GM21390 (cell line): ENCODE results near the gene GRIA3.
"Not testable (repeated sequence)": the region's sequence is repeated elsewhere in the genome, so short reads cannot be mapped to it uniquely, and the experiment has no call there.

Experiments used
- ATAC-seq: cut with Tn5 transposase; IDR thresholded peaks from one replicate; pipeline ENCODE4 v1.9.1; 2021; ENCODE audit not compliant: unreplicated experiment

GRIA3 gene

DNA sequence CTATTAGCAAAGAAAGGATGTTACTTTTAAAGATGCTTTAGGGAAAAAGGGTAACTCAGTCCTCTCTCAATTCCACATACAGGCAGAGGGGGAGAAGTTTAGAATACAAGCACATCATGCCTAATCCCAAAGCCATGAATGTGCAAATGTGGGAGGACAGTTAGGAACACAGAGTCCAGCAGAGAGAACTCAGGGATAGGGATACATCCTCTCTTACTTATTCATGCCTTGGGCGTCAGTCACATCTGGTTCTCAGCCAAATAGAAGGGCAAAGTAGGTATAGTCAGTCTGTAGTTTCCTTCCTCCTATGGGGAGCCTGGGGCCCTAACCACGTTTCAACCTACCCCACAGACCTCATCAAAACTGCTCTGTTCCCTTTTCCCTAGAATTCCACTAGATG, 87.8 kb downstream of the GRIA3 start:
- ATAC-seq, result no peak

DNA sequence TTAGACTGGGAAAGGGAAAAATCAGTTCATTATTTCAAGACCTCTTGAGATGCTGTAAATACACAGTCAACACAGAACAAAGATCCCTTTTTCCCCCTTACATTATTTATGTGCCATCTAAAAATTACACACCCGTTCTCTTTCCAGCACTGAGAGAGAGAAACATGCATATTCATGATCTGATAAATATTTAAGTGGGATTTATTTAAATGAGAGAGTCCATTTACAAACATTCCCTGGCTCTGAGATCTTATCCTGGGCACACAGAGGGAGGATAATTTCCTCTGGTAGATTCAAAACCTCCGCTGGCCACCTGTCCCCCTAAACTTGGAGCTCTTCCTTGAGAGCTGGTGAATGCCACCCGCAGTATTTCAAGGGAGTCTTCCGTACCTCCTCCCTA, 88.6 kb downstream of the GRIA3 start:
- ATAC-seq, result no peak

DNA sequence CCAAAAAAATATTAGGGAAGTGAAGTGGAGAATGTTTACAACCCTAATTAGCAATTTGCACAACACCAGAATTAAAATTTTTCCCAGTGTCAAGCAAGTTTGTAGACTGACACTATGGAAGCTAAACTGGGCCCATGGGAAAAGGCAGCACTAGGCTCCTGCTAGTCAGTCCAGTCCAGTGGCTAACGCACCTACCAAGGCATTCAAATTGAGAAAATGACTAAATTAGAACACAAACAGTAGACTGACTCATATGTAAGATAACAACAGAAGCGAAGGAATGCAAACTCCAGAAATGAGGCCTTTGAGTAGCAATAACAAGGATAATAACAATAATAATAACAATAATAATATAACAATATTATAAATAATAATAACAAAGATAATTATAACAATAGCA, 90.7 kb downstream of the GRIA3 start:
- ATAC-seq, result no peak

DNA sequence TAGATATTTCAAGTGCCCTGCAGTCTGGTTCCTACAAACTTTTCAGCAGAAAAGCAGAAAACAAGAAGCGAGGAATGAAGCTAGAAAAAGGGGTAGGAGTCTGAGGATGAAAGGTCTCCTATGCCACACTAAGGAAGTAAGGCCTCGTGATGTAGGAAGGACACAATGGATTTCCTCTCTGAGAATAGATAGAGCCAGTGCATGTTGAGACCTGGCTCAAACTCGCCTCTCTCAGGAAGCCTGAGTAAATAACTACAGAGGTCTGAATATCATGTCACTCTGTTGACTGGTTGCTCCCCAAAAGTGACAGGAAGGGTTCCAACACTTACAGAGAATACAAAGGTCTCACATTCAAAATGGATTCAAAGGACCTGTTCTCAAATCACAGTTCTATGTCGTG, 93.3 kb downstream of the GRIA3 start:
- ATAC-seq, result no peak

DNA sequence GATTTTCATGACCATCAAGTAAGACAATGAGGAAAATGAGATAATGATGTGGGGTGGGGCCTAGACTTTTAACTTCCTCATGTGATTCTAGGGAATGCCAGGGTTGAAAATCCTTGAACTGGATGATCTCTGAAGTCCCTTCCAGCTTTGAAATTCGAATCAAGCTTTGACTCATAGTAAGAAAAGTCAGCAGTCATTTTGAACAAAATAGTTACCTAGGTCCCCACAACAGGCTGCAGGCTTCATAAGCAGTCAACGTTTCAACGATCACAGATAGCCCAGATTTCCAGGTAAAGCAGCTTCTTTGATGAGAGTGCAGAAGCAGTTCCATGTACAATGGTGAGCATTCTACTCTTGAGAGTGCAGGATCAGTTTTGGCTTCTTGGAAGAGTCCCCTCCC, 93.7 kb downstream of the GRIA3 start:
- no peak for ATAC-seq

DNA sequence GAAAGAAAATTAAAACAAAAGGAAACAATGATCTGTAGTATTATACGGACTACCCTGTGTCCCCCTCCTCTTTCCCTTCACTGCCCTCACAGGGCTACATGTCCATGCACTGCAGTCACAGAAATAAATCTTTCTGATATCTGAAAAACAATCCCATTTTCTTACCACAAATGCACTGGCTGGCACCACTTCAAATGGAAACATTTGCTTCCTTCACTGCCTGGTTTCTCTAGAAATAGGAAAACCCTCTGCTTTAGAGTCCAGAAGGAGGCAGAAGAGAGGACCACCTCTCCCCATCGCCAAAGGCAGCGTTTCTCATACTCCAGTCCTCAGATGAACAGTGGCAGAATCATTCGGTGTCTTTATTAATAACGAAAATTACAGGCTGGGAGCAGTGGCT, 98.2 kb downstream of the GRIA3 start:
- no peak for ATAC-seq

DNA sequence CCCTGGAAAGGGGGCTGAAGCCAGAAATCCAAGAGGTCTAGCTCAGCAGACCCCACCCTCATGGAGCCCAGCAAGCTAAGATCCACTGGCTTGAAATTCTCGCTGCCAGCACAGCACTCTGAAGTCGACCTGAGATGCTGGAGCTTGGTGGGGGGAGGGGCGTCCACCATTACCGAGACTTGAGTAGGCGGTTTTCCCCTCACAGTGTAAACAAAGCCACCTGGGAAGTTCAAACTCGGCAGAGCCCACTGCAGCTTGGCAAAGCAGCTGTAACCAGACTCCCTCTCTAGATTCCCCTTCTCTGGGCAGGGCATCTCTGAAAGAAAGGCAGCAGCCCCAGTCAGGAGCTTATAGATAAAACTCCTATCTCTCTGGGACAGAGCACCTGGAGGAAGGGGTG, 99.3 kb downstream of the GRIA3 start:
- ATAC-seq, result not testable (repeated sequence)

DNA sequence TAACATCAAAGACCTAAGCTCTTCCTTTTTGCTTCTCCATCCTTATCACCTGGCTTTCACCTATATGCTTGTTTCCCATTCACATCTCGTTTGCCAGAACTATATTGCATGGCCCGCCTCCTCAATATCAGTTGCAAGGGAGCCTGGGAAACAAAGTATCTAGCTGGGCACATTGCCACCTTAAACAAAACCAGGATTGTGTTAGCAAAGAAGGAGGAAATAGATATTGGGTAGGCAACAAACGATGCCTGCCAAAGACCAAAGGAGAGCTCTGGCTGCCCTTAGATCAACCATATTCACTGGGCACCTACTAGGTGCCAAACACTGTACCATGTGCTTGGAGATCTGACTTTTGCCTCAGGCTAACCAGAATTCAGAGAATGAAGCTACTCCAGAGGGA, 107.5 kb downstream of the GRIA3 start:
- ATAC-seq, result no peak

DNA sequence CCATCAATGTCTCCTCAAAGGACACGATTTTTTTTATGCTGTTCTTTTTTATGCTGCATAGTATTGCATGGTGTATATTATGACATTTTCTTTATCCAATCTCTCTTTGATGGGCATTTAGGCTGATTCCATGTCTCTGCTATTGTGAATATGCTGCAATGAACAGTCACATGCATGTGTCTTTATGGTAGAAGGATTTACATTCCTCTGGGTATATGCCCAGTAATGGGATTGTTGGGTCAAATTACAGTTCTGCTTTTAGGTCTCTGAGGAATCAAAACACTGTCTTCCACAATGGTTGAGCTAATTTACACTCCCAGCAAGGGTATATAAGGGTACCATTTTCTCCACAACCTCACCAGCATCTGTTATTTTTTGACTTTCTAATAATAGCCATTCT, 113.9 kb downstream of the GRIA3 start:
- no peak for ATAC-seq

DNA sequence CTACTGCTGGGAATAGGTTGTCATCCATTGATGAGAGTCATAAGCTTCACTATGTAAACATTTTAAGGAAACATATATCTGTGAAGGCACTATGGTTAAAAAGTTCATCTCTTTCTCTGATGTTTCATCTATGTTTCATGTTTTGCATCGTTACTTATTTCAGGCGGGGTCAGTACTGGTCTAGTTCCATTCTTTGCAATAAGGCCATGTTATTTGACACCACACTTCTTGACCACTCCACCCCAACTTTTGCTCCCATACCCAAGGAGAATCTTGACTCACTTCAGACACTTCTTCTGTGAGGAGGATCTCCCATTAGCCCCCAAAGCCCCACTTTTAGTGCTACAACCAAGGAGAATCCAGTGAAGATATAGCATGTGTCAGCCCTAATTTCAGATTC, 119.4 kb downstream of the GRIA3 start:
- ATAC-seq, result no peak

DNA sequence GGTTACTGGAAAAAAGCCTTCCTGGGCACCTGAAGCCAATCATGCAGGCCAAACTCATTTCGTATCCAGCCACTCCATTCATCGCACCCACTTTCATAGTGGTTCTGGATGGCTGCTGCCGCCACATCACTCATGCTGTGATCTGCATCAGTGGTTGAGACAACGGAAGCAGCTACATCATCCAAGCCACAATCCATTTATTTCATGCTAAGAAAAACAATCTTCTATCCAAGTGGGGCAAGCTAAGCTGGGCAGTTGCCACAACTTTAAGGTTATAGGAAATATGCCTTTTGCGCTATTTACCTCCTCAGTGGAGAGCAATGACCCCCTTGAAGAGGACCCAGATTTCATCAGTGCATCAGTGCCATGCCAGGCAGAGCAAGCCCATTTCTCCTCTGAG, 124.6 kb downstream of the GRIA3 start:
- no peak for ATAC-seq

DNA sequence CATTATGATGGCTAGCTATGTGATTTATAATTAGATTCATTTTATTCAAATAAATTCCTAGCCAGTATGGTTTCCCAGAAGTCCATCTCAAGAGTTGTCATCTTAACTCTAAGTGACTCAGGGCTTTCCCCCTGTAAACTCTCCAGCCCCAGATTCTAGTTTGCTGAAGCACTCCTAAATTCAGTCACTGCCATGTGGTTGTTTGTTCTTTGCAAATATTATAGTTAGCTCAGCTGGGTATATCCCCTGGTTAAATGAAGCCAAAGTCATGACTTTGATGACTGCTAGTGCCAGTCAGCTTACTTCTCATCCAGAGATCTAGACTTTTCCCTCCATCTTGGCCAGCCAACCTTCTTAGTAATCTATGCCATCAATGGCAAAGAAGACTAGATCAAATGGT, 126.0 kb downstream of the GRIA3 start:
- no peak for ATAC-seq

DNA sequence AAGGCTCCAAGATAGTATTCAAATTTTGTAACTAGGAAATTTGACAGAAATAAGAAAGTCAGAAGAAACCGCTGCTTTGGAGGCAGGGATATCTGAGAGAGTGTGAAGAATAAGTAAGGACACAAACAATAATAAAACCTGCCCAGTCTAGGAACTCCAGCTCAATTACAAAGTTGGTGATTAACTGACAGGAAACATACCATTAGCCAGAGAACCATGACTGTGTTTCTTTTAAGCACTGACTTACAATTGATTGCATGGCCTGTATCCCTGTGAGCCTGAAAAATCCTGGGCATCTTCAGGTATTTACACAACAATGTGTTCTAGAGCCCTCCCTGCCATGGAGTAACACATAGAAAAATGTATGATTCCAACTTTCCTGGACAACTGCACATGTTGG, 127.4 kb downstream of the GRIA3 start:
- no peak for ATAC-seq

DNA sequence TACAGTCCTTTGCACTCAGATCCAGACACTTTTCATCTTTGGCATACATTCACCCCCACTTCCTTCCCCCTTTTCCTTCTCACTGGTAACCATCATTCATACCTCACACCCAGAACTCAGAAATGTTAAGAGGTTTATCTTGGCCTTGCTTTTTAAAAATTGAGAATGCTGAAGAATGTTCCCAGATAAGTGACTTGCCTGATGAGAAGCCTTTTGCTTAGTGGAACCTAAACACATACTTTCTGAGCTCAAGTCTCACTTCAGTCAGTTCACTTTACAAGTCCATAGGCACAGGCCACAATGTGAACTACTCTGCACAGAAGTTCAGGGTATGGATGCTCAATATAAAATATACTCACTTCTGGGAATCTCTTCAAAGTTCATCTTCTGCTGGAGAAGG, 129.4 kb downstream of the GRIA3 start:
- no peak for ATAC-seq

DNA sequence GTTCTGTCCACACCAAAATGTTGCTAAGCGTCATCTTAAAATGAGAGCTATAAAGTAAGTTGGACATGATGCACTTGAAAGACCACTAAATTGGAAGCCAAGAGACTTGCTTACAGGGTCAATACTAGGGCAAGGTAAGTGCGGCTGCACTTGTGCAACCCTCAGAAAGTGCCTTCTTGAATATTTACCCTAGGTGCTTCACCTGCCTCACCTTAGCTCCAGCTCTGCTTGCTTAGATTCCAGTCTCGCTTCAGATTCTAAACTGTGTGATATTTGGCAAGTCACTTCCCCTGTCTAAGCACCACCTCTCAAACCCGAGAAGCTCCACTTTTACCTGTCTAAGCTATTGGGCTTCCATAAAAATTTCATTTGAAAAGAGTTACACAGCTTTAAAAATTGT, 136.5 kb downstream of the GRIA3 start:
- no peak for ATAC-seq

DNA sequence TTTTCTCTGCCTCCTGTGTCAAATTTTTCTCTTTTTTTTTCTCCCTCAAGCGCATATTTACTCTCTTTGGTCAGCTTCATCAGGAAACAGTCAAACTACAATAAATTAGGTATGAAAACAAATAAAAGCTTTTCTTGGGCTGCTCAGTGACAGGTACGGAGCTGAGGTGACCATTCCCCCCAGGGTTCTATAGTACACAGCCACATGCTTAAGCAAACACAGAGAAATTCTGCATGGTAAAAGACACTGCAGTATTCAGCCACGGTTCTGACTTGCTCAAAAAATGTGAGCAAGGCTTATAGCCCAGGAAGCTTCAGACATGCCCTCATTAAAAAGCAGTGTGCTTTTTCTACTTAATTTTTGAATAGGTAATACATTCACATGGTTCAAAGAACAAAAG, 138.5 kb downstream of the GRIA3 start:
- ATAC-seq, result no peak

DNA sequence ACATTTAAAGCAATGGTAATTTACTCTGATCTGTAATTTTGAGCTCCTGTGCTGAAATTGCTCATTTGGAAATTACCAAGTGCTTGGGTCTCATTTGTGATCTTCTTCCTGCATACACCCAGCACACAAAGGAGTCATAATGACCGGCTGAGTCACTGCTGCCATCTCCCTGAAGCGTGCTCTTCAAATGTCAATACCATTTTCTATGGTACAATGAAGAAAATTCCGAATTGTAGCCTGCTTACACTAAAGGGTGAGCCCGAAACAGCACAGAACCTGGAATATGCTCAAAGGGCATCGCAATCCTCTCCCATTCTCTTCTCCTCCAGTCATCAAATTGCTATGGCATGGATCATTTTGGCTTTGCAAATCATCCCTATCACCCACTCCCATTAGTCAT, 140.5 kb downstream of the GRIA3 start:
- peak; percentile 60 for ATAC-seq

DNA sequence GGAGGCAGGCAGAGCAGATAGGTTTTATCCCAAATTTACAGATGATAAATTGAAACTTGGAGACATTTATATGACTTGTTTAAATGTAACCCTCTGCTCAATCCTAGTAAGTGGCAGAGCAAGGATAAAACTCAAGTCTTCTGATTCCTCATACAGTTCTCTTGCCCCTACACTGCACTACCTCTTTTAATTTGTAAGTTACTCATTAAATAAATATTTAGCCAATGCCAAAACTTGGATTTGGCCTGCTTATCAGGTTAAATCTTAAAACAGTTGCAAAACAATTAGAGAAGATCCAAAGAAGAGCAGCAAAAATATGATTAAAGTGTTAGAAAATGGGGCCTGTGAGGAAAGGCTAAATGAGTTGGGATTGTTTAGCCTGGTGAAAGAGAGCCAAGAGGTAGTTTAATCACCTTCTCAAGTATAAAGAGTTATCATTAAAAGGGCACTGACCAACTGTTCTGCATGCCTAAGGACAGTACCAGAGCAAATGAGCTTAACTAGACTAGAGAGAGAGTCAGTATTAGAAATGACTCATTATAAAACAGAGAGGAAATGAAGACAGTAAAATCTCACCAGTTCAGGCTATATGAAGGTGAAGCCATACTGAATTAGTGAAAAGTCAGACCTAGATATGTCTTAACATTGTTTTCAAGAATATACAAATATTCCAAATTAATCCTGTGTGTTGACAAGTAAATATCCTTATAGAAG, 146.3 kb downstream of the GRIA3 start:
- peak; percentile 86 for ATAC-seq

DNA sequence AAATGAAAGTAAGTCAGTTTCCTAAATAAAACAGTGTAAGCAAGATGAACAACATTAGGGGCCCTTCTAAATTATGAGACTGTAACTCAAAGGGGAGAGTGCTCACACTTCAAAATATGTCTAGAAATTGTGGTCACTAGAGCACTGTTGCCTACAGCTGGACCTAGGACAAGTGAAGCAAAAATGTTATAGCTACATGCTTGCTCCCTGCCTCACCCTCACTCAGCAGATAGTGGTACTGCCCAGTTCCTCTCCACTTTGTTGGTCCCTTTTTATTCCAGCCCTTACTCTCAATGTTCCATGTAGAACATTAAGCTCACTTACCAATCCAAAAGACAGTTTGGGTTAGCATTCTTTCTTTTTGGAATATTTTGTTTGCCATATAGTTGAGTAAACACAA, 147.3 kb downstream of the GRIA3 start:
- ATAC-seq, result peak; percentile 48

DNA sequence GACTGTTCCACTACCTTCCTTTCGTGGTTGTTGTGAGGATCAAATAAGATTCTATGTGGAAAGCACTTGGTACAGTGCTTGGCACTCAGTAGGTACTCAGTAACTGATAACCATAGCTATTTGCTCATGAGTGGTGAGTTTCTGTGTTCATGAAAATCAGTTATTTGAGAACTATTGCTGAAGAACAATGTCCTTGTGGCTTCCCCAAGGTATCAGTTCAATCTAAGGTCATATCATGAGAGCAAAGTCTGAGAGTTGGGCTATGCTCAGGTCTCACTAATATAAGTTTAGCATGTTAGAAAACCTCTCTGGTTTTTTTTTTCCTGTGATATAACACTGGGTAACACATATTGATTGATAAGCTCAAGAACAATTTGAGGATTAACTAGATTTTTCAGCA, 147.8 kb downstream of the GRIA3 start:
- ATAC-seq, result peak; percentile 39

DNA sequence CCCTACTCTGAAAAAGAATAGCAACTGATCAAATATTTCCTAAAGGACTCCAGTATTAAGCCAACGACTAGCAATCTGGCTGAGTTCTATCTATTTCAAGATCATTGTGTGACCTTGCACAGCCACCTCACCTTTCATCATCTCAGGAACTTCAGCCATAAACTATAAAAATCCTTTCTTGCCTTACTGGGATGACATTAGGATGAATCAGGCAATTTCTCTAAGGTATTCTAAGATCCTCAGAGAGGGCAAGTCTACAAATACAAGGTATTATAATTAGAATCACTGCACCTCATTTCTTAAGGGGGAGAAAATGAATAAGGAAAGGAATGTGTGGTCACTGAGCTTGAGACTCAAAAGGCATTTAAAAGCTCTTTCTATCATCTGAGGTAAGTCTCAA, 152.6 kb downstream of the GRIA3 start:
- ATAC-seq, result no peak

DNA sequence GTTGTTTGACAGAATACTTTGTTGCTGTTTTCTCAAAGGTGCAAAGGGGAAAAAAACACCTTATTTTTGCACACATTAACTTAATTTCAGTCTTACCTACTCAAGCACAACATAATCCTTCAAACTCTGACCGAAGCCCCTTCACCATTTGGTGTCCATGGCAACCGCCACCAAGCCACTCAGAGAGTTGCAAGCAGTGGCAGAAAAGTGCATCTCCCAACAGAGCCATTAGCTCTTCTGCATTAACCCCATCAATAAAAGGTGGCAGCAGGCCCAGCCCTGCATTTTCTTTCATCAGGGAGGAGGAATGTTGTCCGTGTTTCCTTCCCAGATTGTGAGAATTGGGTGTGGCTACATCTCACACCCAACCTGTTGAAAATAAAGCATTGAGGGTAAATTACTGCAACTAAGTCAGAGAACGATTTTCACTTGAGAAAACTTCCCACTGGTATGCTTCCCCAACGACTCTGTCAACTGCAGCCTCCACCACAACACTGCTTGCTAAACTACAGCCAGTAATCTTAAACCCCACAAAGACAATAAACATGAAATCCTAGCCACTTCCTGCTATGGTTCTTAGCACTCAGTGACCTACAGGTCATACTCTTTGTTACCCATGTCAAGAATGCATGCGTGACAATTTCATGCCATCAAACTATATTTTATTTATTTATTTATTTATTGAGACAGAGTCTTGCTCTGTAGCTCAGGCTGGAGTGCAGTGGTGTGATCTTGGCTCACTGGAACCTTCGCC, 154.0 kb downstream of the GRIA3 start:
- ATAC-seq, result no peak
